ENCODE results near the gene MSTN.

- no peak for TF ChIP-seq CTCF (IDR thresholded peaks at IDR 0.05)
- TF ChIP-seq POLR2A (IDR thresholded peaks at IDR 0.05), result no peak
Observed at GRCh38 chr2:190051223-190051622, 11.3 kb downstream of the MSTN start.

Data from prostate gland (tissue), 2 donors.